OCI-LY1 (cell line): ENCODE results near the gene FADS6.

Experiments used
- H2AFZ ChIP-seq: fragments of 200-600 bp; sonication (generic), shearing (Covaris generic); 2 replicates; pipeline ENCODE4 v1.6.0; 2014; ENCODE audit warnings: antibody characterized with exemption, mild to moderate bottlenecking, low read length
- H3F3A ChIP-seq: fragments of 200-600 bp; sonication (generic), shearing (Covaris generic); 2 replicates; pipeline ENCODE4 v1.6.0; 2014; ENCODE audit warnings: mild to moderate bottlenecking, antibody characterized with exemption, low read length, moderate library complexity; ENCODE audit not compliant: insufficient read depth
- H3K27ac ChIP-seq: fragments of 200-600 bp; sonication (generic); 2 replicates; pipeline ENCODE4 v1.5.1; 2014; ENCODE audit warnings: low read length, mixed run types, mild to moderate bottlenecking, low read depth; ENCODE audit not compliant: poor library complexity, severe bottlenecking
- H3K27me3 ChIP-seq: fragments of 200-600 bp; sonication (generic); 2 replicates; pipeline ENCODE4 v1.6.0; 2014; ENCODE audit warnings: antibody characterized with exemption, mild to moderate bottlenecking, low read length, moderate library complexity; ENCODE audit not compliant: insufficient read depth
- H3K36me3 ChIP-seq: fragments of 200-600 bp; sonication (generic); 2 replicates; pipeline ENCODE4 v1.6.1; 2014; ENCODE audit warnings: mild to moderate bottlenecking, antibody characterized with exemption, low read length, moderate library complexity, mixed read lengths; ENCODE audit not compliant: insufficient read depth
- H3K4me1 ChIP-seq: fragments of 200-600 bp; sonication (generic); 2 replicates; pipeline ENCODE4 v1.5.1; 2014; ENCODE audit warnings: mild to moderate bottlenecking, low read length, moderate library complexity; ENCODE audit not compliant: insufficient read depth, severe bottlenecking
- H3K4me2 ChIP-seq: fragments of 200-600 bp; sonication (generic), shearing (Covaris generic); 2 replicates; pipeline ENCODE4 v1.6.1; 2014; ENCODE audit warnings: low read length
- H3K4me3 ChIP-seq: fragments of 200-600 bp; sonication (generic); 2 replicates; pipeline ENCODE4 v1.5.1; 2014; ENCODE audit warnings: low read length, low read depth, mild to moderate bottlenecking, mixed read lengths; ENCODE audit not compliant: poor library complexity, severe bottlenecking
- H3K79me2 ChIP-seq: fragments of 200-600 bp; shearing (Covaris generic); 2 replicates; pipeline ENCODE4 v1.6.1; 2016; ENCODE audit warnings: mixed run types, low read length, mixed read lengths; ENCODE audit not compliant: insufficient read depth
- H3K9ac ChIP-seq: fragments of 200-600 bp; sonication (generic), shearing (Covaris generic); 2 replicates; pipeline ENCODE4 v1.6.1; 2014; ENCODE audit warnings: mild to moderate bottlenecking, low read length, mixed read lengths
- H3K9me2 ChIP-seq: fragments of 200-600 bp; sonication (generic), shearing (Covaris generic); 2 replicates; pipeline ENCODE4 v1.6.1; 2014; ENCODE audit warnings: low read depth, mild to moderate bottlenecking, low read length, mixed read lengths
- H3K9me3 ChIP-seq: fragments of 200-600 bp; shearing (Covaris generic); 2 replicates; pipeline ENCODE4 v1.6.1; 2014; ENCODE audit warnings: low read length, mixed read lengths
- H4K20me1 ChIP-seq: fragments of 200-600 bp; sonication (generic), shearing (Covaris generic); 2 replicates; pipeline ENCODE4 v1.6.0; 2016; ENCODE audit warnings: mild to moderate bottlenecking, low read length; ENCODE audit not compliant: insufficient read depth
- EZH2 ChIP-seq: fragments of 200-600 bp; sonication (generic), shearing (Covaris generic); IDR thresholded peaks from 2 replicates; pipeline ENCODE4 v1.8.0; 2017; ENCODE audit warnings: borderline replicate concordance, mixed run types, mild to moderate bottlenecking, antibody characterized with exemption, low read length, moderate library complexity, mixed read lengths
- TF ChIP-seq, protein P1 (sequence below): fragments of 200-600 bp; sonication (generic), shearing (Covaris generic); IDR thresholded peaks from 2 replicates; pipeline ENCODE4 v1.5.1; 2017; ENCODE audit warnings: mild to moderate bottlenecking, antibody characterized with exemption, low read length, moderate library complexity, mixed read lengths

Gene FADS6

GRCh38 chr17:74853669-74854068 lies 39.8 kb downstream of the FADS6 start:
- H4K20me1 ChIP-seq, result no peaks in the 10 kb centered on the region
- H3K9me2 ChIP-seq, result no peaks in the 10 kb centered on the region
- H3F3A ChIP-seq, result no peaks in the 10 kb centered on the region
- TF ChIP-seq EZH2, result no peak
- H3K4me3 ChIP-seq, result no peak overlapping the region
- no peak overlapping the region for H3K9ac ChIP-seq
- H3K79me2 ChIP-seq, result no peaks in the 10 kb centered on the region
- H3K4me2 ChIP-seq, result no peak overlapping the region
- H3K4me1 ChIP-seq, result no peaks in the 10 kb centered on the region
- no peaks in the 10 kb centered on the region for H3K36me3 ChIP-seq
- no peak overlapping the region for H2AFZ ChIP-seq
- no peaks in the 10 kb centered on the region for H3K9me3 ChIP-seq
- H3K27me3 ChIP-seq, result 0 out of 2 replicates have a peak, but pooled peaks cover 3% of the 10 kb centered on the region
- no peak overlapping the region for H3K27ac ChIP-seq

DNA sequence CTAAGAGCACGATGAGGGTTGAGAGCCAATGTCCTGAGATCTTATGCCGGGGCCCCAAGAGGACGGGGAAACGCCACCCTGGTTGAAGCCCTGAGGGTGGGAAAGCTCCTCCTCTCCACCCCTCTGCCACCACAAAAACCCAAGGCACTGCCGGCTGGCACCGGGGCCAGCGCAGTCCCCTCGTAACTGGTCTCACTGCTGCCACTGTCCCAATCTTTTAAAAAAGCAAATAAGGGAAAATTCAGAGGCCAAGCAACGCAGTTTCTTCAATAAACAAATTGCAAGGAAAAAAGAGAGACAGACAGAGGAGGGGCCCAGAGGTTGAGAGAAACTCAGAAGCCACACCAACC lies 40.4 kb downstream of the FADS6 start:
- no peak overlapping the region for H3K4me2 ChIP-seq
- H3K9me3 ChIP-seq, result no peaks in the 10 kb centered on the region
- no peak overlapping the region for H2AFZ ChIP-seq
- no peaks in the 10 kb centered on the region for H3K79me2 ChIP-seq
- H3K4me1 ChIP-seq, result no peaks in the 10 kb centered on the region
- no peak overlapping the region for H3K9ac ChIP-seq
- no peaks in the 10 kb centered on the region for H3K9me2 ChIP-seq
- no peak for TF ChIP-seq EZH2
- TF ChIP-seq, protein P1, sequence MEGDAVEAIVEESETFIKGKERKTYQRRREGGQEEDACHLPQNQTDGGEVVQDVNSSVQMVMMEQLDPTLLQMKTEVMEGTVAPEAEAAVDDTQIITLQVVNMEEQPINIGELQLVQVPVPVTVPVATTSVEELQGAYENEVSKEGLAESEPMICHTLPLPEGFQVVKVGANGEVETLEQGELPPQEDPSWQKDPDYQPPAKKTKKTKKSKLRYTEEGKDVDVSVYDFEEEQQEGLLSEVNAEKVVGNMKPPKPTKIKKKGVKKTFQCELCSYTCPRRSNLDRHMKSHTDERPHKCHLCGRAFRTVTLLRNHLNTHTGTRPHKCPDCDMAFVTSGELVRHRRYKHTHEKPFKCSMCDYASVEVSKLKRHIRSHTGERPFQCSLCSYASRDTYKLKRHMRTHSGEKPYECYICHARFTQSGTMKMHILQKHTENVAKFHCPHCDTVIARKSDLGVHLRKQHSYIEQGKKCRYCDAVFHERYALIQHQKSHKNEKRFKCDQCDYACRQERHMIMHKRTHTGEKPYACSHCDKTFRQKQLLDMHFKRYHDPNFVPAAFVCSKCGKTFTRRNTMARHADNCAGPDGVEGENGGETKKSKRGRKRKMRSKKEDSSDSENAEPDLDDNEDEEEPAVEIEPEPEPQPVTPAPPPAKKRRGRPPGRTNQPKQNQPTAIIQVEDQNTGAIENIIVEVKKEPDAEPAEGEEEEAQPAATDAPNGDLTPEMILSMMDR, result no peak
- H3F3A ChIP-seq, result no peaks in the 10 kb centered on the region
- H3K4me3 ChIP-seq, result no peak overlapping the region
- H4K20me1 ChIP-seq, result no peaks in the 10 kb centered on the region
- H3K27me3 ChIP-seq, result 0 out of 2 replicates have a peak, but pooled peaks cover 3% of the 10 kb centered on the region
- no peaks in the 10 kb centered on the region for H3K36me3 ChIP-seq
- no peak overlapping the region for H3K27ac ChIP-seq

DNA sequence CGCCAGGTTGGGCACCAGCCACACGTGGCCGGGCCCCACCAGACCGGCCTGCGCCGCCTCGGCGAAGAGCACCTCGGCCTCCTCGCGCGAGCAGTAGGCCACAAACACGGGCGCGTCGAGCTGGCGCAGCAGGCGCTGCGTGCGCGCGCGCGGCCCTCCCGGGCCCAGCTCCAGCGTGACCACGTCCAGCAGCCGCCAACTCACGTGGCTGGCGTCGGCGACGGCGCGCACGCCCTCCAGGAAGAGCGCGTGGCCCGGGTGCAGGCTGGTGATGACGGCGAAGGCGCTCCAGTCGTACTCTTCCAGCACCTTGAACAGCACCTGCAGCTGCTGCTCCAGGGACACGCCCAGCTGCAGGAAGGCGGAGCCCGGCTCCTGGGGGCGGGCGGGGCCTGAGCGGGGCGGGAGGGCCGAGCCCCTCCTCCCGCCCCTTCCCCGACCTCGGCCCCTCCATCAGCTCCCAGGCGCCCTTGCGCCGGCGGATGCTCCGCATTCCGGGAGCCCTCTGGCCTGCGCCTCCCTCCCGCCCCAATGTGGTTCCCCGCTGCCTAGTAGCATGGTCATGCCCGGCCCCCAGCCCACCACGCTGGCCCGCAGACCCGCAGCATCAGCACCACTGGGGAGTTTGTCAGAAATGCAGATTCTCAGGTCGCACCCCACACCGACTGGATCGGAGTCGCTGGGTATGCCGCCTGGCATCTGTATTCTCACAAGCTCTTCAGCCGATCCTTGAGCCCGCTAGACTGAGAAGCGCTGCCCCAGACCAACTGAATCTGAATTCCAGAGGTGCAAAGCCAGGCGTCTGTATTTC lies 41.0 kb downstream of the FADS6 start:
- H3K4me1 ChIP-seq, result no peaks in the 10 kb centered on the region
- no peaks in the 10 kb centered on the region for H4K20me1 ChIP-seq
- H3K79me2 ChIP-seq, result no peaks in the 10 kb centered on the region
- H3K9me3 ChIP-seq, result no peaks in the 10 kb centered on the region
- H3K4me3 ChIP-seq, result no peak overlapping the region
- no peaks in the 10 kb centered on the region for H3K36me3 ChIP-seq
- no peak overlapping the region for H3K4me2 ChIP-seq
- no peak overlapping the region for H3K27ac ChIP-seq
- no peak for TF ChIP-seq EZH2
- TF ChIP-seq, protein P1, result no peak
- no peak overlapping the region for H3K9ac ChIP-seq
- H2AFZ ChIP-seq, result no peak overlapping the region
- no peaks in the 10 kb centered on the region for H3F3A ChIP-seq
- H3K27me3 ChIP-seq, result 0 out of 2 replicates have a peak, but pooled peaks cover 3% of the 10 kb centered on the region
- no peaks in the 10 kb centered on the region for H3K9me2 ChIP-seq
